Measurements from ENCODE around the gene SDCBP2. TPM values are rescaled to one million over a fixed set of nuclear protein-coding genes. Genes with fewer than 3 reads are reported as not detected.

The SDCBP2 gene
- total RNA-seq, 1 experiment from 2014 or later, result 4.9 TPM

GRCh38 chr20:1280195-1281102 lies 48.5 kb downstream of the SDCBP2 start:
- H3K4me3 ChIP-seq, result no peak overlapping the region
- DNase-seq, result no peak
- H3K27me3 ChIP-seq, result no peaks in the 10 kb centered on the region
- no peaks in the 10 kb centered on the region for H3K9me3 ChIP-seq
- H3K36me3 ChIP-seq, result no peaks in the 10 kb centered on the region

DNA sequence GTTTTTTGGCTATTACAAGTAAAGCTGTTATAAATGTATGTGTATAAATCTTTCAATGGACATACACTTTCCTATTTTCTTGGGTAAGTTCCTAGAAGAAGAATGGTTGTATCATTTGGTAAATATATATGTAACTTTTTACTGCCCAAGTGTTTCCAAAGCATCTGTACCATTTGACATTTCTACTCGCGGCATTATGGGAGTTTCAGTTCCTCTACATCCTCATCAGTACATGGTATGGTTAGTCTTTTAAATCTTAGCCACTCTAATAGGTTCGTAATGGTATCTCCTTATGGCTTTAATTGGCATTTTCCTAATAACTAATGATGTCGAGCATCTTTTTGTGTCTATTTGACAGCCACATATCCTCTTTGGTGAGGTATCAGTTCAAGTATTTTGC lies 49.9 kb downstream of the SDCBP2 start:
- H3K9me3 ChIP-seq, result no peaks in the 10 kb centered on the region
- DNase-seq, result no peak
- H3K36me3 ChIP-seq, result no peaks in the 10 kb centered on the region
- H3K4me3 ChIP-seq, result no peak overlapping the region
- H3K27me3 ChIP-seq, result no peaks in the 10 kb centered on the region

DNA sequence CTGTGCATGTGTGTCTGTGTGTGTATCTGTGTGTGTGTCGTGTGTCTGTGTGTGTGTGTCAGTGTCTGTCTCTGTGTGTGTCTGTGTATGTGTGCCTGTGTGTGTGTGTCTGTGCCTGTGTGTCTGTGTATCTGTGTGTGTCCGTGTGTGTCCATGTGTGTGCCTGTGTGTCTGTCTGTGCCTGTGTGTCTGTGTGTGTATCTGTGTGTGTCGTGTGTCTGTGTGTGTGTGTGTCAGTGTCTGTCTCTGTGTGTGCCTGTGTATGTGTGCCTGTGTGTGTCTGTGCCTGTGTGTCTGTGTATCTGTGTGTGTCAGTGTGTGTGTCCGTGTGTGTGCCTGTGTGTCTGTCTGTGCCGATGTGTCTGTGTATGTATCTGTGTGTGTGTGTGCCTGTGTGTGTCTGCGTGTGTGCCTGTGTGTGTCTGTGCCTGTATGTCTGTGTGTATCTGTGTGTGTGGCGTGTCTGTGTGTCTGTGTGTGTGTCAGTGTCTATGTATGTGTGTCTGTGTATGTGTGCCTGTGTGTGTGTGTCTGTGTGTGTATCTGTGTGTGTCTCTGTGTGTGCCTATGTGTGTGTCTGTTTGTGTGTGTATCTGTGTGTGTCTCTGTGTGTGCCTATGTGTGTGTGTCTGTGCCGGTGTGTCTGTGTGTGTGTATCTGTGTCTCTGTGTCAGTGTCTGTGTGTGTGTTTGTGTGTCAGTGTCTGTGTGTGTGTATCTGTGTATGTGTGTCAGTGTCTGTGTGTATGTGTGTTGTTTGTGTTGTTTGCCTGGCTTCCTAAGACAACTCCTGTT lies 51.2 kb downstream of the SDCBP2 start:
- no peaks in the 10 kb centered on the region for H3K9me3 ChIP-seq
- no peak overlapping the region for H3K4me3 ChIP-seq
- H3K27me3 ChIP-seq, result no peaks in the 10 kb centered on the region

GRCh38 chr20:1275919-1276318 lies 53.0 kb downstream of the SDCBP2 start:
- no peaks in the 10 kb centered on the region for H3K27me3 ChIP-seq
- DNase-seq, result no peak

More for the DNA sequence above, 51.2 kb downstream of the SDCBP2 start:
- DNase-seq, result no peak
- no peaks in the 10 kb centered on the region for H3K36me3 ChIP-seq

DNA sequence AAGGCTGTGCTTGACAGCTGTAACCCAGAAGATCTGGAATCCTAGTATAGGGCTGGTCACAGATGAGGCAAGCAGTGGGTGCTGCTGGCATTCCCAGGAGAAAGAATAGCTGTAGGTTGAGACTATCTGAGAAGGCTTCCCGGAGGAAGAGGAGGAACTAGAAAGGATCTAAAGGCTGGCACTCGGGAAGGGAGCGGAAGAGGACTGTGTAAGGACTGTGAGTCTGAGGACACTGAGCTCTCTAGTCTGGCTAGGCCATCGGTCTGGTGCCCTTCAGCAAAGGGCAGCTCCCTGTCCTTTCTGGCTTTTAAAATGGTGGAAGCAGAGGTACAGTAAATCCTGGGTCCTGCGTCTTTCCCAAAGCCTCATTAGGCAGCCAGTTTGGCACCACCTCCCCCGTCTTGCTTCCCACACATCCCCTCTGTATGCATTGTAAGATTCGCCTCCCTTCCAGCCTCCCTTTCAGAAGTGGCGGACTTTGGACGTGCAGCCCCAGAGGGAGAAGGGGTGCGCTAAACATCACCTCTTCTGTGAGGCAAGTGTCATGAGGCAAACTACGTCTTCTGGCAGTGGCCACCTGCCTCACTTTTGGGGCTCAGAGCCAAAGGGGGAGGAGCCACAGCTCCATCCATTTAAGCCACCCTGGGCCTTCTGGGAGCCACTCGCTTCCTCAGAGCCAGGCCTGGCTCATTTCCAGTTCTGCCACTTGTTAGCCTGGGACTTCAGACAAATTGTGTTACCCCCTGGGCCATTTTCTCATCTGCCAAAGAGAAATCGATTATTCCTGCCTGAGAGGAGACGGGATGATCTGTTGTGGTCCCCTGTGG lies 54.2 kb downstream of the SDCBP2 start:
- Histone ChIP-seq H3K9me3 (no peaks in the 10 kb centered on the region), H3K36me3 (no peaks in the 10 kb centered on the region), H3K4me3 (no peak overlapping the region), H3K27me3 (no peaks in the 10 kb centered on the region)
- DNase-seq, result no peak

More at GRCh38 chr20:1275919-1276318, 53.0 kb downstream of the SDCBP2 start:
- H3K9me3 ChIP-seq, result no peaks in the 10 kb centered on the region
- no peaks in the 10 kb centered on the region for H3K36me3 ChIP-seq
- no peak overlapping the region for H3K4me3 ChIP-seq

- no peaks in the 10 kb centered on the region for H3K36me3 ChIP-seq
- no peaks in the 10 kb centered on the region for H3K27me3 ChIP-seq
- no peaks in the 10 kb centered on the region for H3K9me3 ChIP-seq
- no peak overlapping the region for H3K4me3 ChIP-seq
- no peak for DNase-seq
Measured at GRCh38 chr20:1273366-1273765, 55.6 kb downstream of the SDCBP2 start.

GRCh38 chr20:1272368-1273100 lies 56.4 kb downstream of the SDCBP2 start:
- Histone ChIP-seq H3K27me3 (no peaks in the 10 kb centered on the region), H3K36me3 (no peaks in the 10 kb centered on the region), H3K4me3 (no peak overlapping the region), H3K9me3 (no peaks in the 10 kb centered on the region)
- DNase-seq, result no peak

GRCh38 chr20:1269850-1270249 lies 59.1 kb downstream of the SDCBP2 start:
- H3K36me3 ChIP-seq, result no peaks in the 10 kb centered on the region
- DNase-seq, result no peak
- H3K4me3 ChIP-seq, result no peak overlapping the region
- no peaks in the 10 kb centered on the region for H3K27me3 ChIP-seq
- H3K9me3 ChIP-seq, result no peaks in the 10 kb centered on the region

- H3K4me3 ChIP-seq, result no peak overlapping the region
- H3K9me3 ChIP-seq, result no peaks in the 10 kb centered on the region
- H3K36me3 ChIP-seq, result no peaks in the 10 kb centered on the region
- no peaks in the 10 kb centered on the region for H3K27me3 ChIP-seq
- DNase-seq, result no peak
Measured at GRCh38 chr20:1269235-1269634, 59.7 kb downstream of the SDCBP2 start.

GRCh38 chr20:1267809-1268374 lies 61.0 kb downstream of the SDCBP2 start:
- H3K27me3 ChIP-seq, result no peaks in the 10 kb centered on the region
- no peaks in the 10 kb centered on the region for H3K36me3 ChIP-seq
- no peaks in the 10 kb centered on the region for H3K9me3 ChIP-seq
- no peak for DNase-seq
- H3K4me3 ChIP-seq, result no peak overlapping the region

- H3K9me3 ChIP-seq, result no peaks in the 10 kb centered on the region
- no peak overlapping the region for H3K4me3 ChIP-seq
- H3K27me3 ChIP-seq, result no peaks in the 10 kb centered on the region
- no peaks in the 10 kb centered on the region for H3K36me3 ChIP-seq
- no peak for DNase-seq
Measured at GRCh38 chr20:1267161-1267560, 61.8 kb downstream of the SDCBP2 start.

GRCh38 chr20:1266167-1266973 lies 62.6 kb downstream of the SDCBP2 start, which contains the start of gene SNPH:
Gene SNPH (plus strand): TSS chr20:1266294. CDS start chr20:1296240, 29,946 bp downstream.
- DNase-seq, result peak; percentile 76
- H3K36me3 ChIP-seq, result no peaks in the 10 kb centered on the region
- H3K4me3 ChIP-seq, result peak within 1 kb of the TSS; percentile 57
- no peaks in the 10 kb centered on the region for H3K9me3 ChIP-seq
- no peaks in the 10 kb centered on the region for H3K27me3 ChIP-seq

DNA sequence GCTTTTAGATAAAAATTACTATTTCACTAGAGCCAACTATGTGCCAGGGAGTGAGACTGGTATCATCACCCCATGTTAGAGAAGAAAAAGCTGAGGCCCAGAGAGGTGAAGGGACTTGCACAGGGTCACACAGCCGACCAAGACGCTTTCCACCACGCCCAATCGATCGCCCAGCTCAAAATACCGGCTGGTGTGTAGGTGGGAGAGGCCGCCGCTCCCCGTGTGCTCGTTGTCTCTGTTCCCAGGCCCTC lies 63.1 kb downstream of the SDCBP2 start:
- H3K4me3 ChIP-seq, result peak overlapping the region; percentile 57
- H3K9me3 ChIP-seq, result no peaks in the 10 kb centered on the region
- H3K27me3 ChIP-seq, result no peaks in the 10 kb centered on the region
- no peaks in the 10 kb centered on the region for H3K36me3 ChIP-seq
- DNase-seq, result no peak

GRCh38 chr20:1265226-1265915 lies 63.6 kb downstream of the SDCBP2 start:
- no peaks in the 10 kb centered on the region for H3K36me3 ChIP-seq
- no peak for DNase-seq
- H3K27me3 ChIP-seq, result no peaks in the 10 kb centered on the region
- no peaks in the 10 kb centered on the region for H3K9me3 ChIP-seq
- peak overlapping the region; percentile 57 for H3K4me3 ChIP-seq

DNA sequence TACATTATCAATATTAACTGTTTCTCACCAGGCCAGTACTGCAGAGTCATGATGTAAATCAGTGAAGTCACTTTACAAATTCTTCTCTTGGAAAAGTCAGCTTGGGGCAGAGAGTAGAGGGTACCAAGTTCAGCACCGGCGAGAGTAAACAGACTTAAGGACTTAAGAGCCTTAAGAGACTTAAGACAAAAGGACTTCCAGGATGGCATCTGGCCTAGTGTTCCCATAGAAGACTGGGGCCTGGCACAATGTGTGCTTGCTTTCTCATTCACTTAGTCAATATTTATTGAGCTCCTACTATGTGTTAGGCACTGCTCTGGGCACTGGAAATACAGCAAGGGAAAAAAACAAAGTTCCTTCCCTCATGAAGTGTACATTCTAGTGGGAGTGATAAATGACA lies 64.2 kb downstream of the SDCBP2 start:
- no peak for DNase-seq
- no peaks in the 10 kb centered on the region for H3K9me3 ChIP-seq
- no peaks in the 10 kb centered on the region for H3K27me3 ChIP-seq
- no peak overlapping the region for H3K4me3 ChIP-seq
- H3K36me3 ChIP-seq, result no peaks in the 10 kb centered on the region
